COLO668 (cell line): ENCODE measurements around the gene STX5.
"Not testable (repeated sequence)": the region's sequence is repeated elsewhere in the genome, so short reads cannot be mapped to it uniquely, and the experiment has no call there.

Source experiments
- DNase-seq: peaks from one replicate; lab custom pipeline; 2025; ENCODE audit not compliant: unreplicated experiment; lab: John Stamatoyannopoulos, UW

STX5 gene

DNA sequence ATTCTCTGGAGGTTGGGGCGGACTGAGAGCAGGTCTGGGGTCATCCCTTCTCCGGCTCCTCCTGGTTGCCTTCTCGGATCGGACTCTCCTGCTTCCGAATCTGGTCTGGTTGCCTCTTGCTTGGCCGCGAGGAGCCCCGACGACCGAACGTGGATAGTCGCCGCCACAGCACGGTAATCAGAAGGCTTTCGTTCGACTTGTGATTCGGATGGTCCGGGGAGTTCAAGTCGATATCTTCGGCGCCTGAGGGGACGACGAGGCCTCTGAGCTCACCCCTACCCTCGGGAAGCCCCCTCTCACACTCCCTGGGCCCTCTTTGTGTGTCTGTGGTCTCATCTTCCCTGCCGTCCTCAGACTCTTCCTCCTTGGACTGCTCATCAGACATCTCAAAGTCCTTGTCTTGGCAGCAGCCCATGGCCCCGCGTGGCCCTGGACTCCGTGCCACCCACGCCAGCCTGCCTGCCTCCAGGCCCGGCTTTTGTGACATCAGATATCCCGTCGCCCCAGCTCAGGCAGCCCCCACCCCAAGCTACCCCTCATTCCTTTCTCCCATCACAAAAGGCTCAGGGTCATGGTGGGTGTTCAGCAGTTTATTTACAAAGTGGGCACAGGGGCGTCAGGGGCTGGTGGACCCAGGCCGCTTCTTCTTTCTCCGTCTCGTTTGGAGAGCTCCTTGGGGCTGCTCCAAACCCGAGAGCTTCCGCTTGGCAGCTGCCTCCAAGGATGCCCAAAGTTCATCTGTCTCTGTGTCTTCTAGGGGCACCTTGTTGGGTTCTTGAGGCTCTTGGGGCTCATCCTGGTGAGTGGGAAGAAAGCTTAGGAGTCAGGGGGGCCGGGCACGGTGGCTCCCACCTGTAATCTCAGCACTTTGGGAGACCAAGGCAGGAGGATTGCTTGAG is 734 bp upstream of the STX5 start, which contains the start of gene TEX54:
TEX54 (minus strand) TSS at position 506 of the 899 bp plus-strand sequence.
- peak; percentile 65 for DNase-seq

DNA sequence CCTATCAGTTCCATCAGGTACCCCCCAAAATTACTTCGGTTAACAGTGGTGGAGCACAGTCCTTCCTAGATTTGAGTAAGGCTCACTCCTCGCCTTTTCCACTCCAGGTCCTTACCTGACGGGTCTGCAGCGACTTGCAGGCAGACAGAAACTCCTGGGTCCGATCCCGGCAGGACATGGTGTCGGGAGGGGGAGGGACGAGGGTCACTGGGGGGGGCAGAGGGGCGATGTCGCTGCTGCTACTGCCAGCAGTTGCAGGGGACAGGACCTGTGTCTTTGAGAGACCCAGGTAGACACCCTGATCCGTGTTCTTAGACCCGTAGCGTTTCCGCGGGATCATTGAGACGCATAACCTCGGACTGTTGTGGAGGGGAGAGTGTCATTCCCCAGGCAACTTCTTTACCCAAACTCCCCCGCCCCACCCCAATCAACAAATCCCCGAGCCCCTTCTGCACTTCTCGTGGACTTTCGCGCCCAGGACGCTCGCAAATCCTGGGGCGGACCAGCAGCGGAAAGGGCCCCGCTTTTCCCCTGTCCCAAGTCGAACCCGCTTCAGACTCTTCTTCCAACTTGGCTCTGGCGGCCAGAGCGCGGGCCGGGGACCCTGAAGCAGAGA is 839 bp downstream of the STX5 start:
- no peak for DNase-seq

DNA sequence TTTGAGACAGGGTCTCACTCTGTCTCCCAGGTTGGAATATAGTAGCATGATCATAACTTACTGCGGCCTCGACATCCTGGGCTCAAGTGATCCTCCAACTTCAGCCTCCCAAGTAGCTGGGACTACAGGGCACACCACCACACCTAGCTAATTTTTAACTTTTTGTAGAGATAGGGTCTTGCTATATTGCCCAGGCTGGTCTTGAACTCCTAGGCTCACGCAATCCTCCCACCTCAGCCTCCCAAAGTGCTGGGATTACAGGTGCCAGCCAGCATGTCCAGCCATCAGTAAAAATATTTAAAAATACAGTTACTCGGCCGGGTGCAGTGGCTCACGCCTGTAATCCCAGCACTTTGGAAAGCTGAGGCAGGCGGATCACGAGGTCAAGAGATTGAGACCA is 3.7 kb downstream of the STX5 start:
- DNase-seq: not testable (repeated sequence)

DNA sequence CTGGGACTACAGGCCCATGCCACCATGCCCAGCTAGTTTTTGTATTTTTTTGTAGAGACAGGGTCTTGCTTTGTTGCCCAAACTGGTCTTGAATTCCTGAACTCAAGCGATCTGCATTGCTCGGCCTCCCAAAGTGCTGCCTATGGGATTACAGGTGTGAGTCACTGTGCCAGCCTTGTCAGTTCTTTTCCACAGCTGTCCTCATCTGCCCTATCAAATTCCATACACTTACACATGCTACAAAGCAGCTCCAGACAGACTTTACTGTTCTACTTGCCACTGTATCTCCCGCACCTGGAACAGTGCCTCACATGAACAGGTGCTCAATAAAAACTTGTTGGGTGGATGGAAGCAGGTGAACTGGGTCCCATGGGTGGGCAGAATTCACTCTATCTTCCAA is 8.2 kb downstream of the STX5 start:
- no peak for DNase-seq

DNA sequence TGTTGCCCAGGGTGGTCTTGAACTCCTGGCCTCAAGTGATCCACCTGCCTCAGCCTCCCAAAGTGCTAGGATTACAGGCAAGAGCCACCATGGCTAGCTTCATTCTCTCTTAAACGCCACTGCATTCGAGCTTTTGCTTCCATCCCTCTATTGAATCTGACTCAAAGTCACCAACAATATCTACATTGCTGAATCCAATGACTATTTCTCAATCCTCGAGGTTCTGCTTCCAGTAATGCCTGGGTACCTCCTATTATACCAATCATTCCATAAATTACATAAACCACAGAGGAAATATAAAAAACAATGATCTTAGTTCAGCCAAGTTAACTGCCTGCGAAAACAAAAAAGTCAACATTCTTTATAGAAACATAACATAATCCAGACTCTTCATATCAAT is 14.7 kb downstream of the STX5 start:
- DNase-seq: no peak

DNA sequence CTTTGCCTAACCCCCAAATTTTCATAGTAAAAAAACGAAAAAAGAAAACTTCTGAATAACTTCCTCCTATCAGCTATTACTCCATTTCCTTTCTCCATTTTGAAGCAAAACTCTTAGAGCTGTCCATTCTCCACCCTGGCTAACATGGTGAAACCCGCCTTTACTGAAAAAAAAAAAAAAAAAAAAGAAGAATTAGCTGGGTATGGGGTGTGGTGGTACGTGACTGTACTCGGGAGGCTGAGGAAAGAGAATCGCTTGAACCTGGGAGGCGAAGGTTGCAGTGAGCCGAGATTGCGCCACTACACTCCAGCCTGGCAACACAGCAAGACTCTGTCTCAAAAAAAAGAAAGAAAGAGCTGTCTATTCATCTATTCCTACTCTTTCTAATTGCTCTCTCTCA is 15.3 kb downstream of the STX5 start:
- no peak for DNase-seq

DNA sequence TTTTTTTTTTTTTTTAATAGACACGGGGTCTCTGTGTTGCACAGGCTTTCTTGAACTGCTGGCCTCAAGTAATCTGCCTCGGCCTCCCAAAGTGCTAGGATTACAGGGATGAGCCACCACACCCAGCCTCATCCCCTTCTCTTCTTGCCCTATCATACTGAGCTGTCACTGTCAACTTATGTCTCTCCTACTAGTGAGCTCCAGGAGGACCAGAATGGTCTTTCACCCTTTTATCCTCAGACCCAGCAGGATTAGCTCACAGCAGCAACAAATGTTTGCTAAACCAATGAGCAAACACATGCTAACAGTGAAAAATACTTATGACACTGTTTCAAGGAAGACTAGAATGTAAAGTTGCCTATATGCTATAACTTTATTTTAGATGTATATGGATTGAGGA is 20.2 kb downstream of the STX5 start:
- no peak for DNase-seq

DNA sequence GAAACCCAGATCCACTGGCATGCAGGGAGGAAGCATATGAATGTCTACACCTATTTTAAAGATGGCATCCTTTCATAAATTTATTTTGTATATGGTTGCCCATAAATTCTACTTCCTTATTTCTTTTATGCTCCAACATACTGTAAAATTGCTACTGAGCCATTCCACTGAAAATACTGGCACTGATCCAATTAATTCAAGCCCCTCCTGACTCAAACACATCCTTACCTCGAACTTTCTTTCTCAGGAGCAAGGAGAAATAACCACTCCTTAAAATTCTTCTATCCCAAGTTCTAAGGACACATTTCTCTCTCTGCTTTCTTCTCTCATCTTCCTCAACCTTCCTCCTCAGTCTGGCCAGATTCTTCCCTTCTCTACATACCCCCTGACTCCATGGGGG is 21.1 kb downstream of the STX5 start:
- no peak for DNase-seq

DNA sequence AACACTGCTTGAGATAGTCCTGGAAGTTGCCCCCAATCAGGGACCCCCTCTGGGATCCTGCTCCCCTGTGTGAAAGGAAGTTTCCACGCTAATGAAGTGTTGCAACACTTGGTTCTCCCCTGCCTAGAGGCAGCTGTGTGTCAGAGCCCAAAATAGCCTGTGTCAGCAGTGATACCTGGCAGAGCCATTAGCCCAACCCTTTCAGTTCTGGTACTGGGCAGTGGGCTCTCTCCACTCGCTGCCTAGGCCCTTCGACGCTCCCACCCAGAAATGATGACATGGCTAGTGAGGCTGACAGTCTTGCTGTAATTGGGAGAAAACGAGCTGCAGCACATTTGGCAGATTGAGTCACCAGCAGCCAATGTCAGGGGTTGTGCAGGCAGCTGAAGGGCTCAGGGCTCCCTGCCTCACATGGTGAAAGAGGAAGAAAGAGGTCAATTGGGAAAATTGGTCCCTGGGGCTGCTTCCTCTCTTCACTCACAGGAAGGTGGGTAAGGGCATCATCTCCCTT is 25.2 kb downstream of the STX5 start:
- DNase-seq: no peak

DNA sequence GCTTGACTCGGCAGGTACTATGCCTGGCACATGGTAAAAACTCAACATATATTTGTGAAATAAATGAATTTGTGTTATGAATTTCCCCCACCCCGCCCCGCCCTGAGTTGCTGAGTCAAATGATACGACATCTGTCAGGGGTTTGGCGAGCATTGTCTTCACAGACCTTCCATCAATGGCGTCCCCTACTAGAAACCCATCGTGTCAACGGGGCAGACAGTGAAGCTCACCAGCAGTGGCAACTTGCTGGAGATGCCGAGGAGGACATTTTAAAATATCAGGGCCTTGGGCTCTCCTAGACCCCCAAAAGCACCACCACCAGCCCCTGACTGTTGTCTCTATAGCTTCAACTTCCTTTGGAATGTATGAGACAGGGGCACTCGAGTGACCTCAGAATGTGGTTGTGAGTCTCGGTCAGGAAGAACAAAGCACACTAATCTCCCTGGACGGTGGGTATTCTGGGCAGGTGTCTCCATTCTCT is 25.9 kb downstream of the STX5 start:
- DNase-seq: peak; percentile 34

DNA sequence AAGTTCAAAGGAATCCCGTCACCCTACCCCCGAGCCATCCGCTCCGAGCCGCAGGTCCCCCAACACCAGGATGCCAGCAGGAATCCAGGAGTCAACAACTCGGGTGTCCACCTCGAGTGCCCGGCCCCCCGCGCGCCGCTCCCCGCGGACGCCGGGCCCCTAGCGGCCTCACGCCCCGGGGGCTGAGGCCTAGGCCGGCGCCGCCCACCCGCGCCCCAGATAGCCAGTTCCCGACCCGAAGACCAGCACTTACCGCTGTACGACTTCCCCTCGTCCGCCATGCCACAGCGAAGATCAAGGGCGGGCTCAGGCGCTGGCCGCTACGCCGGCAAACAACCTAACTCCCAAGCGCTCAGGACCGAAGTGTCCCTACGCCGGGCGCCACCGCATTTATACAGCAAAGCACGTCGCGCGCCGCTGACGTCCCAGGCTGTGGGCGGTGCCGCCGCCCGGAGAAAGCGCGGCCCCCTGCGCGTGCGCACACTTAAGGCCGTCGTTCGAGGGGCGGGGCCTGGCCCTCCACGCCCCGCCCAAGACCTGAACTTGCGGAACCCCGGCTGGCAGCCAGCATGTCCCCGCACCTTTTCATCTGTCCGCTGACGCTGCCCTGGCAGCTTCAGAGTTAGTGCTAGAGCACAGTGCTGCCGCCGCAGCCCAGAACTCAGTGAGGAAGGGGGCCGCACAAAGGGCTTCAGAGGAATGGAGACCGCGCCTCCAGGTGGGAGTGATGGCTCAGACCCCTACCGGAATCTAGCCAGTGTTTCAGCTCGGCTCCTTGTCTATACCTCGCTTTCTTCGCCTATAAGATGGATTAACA is 26.6 kb downstream of the STX5 start, which contains the start of gene NXF1:
NXF1 (minus strand) TSS at position 365 of the 817 bp plus-strand sequence; CDS start at position 281, 84 bp downstream.
- DNase-seq: peak; percentile 97

DNA sequence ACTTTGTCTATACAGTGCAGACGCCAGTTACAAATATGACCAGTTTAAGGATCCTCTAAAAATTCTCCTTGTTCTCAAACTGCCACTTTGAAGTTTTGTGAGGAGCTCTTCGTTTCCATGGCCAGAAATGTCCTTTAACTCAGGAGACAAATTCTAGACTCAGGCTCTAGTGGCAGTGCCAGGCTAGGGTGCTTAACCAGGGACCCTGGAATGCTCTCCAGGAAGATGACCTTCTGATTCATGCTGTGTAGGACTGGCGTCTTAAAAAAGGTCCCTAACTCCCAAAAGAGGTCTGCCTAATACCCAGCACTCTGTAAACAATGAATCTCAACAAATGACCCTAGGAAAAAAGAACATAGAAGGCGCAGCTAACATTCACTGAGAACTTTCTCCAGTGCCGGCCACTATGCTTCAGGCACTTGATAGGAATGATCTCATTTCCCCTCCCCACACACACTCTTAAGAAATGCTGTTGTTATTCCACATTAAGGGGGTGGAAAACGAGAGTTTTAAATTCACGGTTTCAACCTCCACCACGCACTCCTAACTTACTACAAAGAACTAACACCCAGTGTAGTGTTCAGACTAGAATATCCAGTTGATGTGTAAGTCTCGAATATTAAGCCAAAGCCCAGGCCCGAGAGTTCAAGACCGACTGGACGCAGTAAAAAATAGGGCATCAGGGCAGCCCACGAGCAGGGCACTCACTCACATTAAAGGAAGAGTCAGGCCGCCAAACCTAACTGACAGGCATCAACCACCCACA is 27.4 kb downstream of the STX5 start:
- no peak for DNase-seq

DNA sequence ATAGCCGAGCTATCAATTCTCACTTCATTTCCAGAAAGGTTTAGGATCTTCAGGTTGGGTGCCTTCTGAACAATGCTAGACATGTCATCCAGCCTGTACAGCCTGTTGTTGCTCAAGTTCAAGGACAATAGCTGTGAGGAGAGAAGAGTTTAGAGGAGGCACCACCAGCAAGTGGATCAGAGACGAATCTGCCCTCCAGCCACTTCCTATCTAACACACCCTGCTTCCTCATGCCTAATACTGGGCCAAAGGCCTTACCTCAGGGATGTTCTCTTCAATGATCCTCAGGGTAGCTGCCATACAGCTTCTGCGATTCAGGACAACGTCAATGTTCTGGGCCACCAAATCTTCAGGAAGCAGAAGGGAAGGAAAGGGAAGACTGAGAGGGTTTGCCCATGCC is 30.8 kb downstream of the STX5 start:
- DNase-seq: no peak

DNA sequence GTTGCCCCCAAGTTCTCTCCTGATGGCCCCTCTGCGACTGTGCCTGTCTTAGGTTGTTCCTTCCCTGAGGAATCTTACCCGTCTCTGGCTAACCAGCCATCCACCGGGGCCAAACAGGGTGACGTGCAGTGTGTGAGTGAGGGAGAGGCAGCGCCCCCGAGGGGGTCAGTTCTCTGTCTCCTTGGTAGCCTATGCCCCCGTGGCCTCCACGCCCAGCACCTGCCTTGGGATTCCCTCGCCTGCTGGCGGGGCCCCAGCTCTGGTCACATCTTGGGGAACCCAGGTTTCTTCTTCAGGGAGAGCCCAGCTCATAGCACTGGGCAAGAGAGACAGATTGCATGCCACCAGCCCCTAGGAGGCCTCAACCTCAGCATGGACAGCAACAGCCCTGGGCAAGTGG is 32.4 kb downstream of the STX5 start:
- no peak for DNase-seq

DNA sequence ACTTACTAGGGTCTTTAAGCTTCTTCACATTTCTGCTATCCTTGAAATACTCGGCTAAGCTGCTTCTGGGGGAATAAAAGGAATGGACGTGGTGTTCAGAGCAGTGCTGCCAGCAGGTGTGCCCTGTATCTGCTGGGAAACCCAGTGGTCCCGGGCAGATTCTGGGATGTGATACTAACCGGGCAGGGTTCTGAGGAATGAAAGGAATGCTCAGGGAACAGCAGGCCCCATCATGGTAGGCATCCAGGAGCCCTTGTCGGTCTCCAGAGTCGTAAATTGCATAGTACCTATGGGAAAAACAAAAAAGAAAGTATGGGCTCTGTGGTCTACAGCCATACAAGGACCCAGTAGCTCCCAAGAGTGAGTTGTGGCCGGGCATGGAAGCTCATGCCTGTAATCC is 35.6 kb downstream of the STX5 start:
- no peak for DNase-seq

DNA sequence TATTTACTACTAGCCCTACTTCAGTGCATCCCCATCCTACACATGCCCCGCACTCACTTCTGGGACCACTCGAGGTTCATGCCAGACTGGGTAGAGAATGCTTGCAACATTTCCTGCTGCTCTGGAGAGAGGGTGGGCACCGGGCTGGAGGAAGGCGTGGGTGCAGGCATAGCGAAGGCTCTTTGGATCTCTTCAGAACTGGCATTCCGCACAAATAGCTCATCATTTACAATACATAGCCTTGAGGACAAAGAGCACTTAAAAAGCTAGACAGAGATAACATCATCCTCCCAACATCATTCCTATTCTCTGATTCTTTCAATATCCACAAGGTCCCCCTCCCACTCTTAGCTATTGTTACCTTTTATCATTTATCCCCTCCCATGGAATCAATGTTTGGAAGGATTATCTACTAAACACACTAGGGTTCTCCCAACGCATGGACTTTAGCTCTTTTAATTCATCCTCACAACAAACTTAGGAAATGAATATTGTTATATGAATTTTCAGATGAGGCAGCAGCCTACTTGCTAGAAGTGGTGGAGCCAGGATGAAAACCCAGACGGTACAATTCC is 37.6 kb downstream of the STX5 start:
- no peak for DNase-seq

DNA sequence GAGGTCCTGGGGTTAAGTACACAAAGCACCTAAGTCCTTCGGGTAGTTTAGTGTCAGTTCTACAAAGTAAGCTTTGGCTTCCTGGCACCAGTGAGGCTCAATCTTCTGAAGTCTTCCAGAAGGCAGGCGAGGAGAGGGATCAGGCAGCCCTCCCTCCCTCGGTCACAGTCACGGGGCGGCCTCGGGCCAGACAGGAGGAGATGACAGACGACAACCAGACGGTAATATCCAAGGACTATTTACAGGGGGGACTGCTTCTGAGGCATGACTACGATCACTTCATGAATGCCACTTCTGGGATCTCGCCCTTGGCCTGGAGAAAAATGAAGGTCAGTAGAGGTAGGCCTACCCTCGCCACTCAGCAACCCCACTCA is 39.7 kb downstream of the STX5 start:
- DNase-seq: no peak

DNA sequence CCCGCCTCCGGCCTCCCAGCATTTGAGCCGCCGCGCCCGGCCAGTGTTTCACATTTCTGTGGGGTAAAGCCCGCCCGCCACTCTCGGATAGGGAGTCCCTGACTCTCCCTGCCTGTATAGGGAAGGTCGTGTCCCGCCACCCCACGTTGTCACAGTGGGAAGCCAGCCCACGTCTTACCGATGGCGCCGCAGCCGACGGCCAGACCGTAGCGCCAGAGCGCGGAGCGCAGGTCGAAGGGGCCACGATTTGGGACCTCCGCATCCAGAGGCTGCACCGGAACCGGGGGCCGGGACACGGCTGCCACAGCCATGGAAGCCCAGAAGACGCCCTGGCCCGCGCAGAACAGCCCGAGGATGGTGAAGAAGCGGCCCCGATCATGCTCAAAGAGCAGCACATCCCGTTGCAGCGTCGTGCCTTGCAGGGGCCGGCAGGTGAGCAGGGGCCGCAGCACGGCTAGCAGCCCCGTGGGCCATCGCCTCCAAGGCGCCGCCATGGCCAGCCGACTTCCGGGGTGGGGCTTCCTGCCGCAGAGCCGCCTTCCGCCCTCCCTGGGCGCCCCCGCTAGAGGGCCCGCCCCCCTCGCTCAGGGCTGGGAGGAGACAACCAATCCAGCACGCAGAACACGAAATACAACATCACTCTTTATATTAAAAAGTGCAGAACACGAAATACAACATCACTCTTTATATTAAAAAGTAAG is 40.2 kb downstream of the STX5 start, which contains the start of gene TMEM223:
TMEM223 (minus strand) TSS at position 506 of the 701 bp plus-strand sequence; CDS start at position 494, 12 bp downstream.
- peak; percentile 87 for DNase-seq

DNA sequence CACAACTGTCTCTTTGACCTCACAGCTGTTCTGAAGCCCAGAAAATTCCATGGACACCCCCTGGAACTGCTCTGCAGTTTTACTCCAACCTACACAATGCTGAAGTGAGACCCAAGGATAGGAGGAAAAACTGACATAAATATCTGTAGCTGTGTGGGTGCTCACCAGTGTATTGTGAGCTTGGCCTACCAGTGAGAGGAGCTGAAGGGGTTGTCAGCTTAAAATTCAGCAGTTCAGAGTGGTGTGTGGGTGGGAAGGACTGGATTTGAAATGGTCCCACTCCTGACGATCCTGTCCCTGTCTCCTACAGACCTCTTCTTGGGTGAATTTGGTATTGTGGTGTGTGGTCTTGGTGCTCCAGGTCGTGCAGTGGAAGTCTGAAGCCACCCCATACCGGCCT is 42.3 kb downstream of the STX5 start:
- DNase-seq: no peak
